T-helper 1 cell treated with Interleukin-12 subunit alpha and Interleukin-12 subunit beta and Interleukin-4 antibody, amounts not matched to agents 30 ng/mL and 1 ng/mL, for 36 hours (primary cell): ENCODE data around the gene CTCFL. TPM values are rescaled to one million over a fixed set of nuclear protein-coding genes. Genes with fewer than 3 reads are reported as not detected.
"Not testable (repeated sequence)": the region's sequence is repeated elsewhere in the genome, so short reads cannot be mapped to it uniquely, and the experiment has no call there.

Source experiments
- intact Hi-C: fragments of 100-400 bp; cut with micrococcal nuclease; formaldehyde crosslinking; loops from one replicate; pipeline ENCODE4 v1.15.1; 2024
- total RNA-seq: library from RNA; stranded (reverse); gene quantifications from 2 replicates; pipeline ENCODE4 v1.2.3, GENCODE V29; 2022

CTCFL gene
- total RNA-seq, 1 donor from 2014 or later, result not detected

GRCh38 chr20:57509665-57510237, 15.2 kb downstream of the CTCFL start:
- intact Hi-C loops, result no loop called here

- intact Hi-C loops, result no loop called here
Observed at GRCh38 chr20:57508831-57509230, 16.1 kb downstream of the CTCFL start.

GRCh38 chr20:57508381-57508780, 16.6 kb downstream of the CTCFL start:
- intact Hi-C loops, result no loop called here

GRCh38 chr20:57507477-57507876, 17.5 kb downstream of the CTCFL start:
- intact Hi-C loops, result no loop called here

GRCh38 chr20:57505979-57506378, 19.0 kb downstream of the CTCFL start:
- intact Hi-C loops, result no loop called here

- intact Hi-C loops, result no loop called here
Observed at GRCh38 chr20:57504411-57504810, 20.5 kb downstream of the CTCFL start.

- intact Hi-C loops, result no loop called here
Observed at GRCh38 chr20:57503035-57503658, 21.8 kb downstream of the CTCFL start.

GRCh38 chr20:57502336-57502700, 22.6 kb downstream of the CTCFL start:
- intact Hi-C loops, result no loop called here

GRCh38 chr20:57501461-57502335, 23.2 kb downstream of the CTCFL start:
- intact Hi-C loops, result no loop called here

GRCh38 chr20:57500962-57501361, 24.0 kb downstream of the CTCFL start:
- intact Hi-C loops, result no loop called here

- intact Hi-C loops, result no loop called here
Observed at GRCh38 chr20:57500235-57500634, 24.7 kb downstream of the CTCFL start.

GRCh38 chr20:57499676-57500075, 25.3 kb downstream of the CTCFL start:
- intact Hi-C loops, result loop anchor here (5.0 kb wide), 1 partner anchor 1107 kb away; the partner anchor contains the start of genes AURKA and CSTF1

GRCh38 chr20:57498425-57499400, 26.2 kb downstream of the CTCFL start:
- intact Hi-C loops, result loop anchor here (1.0 to 5.0 kb wide), 2 partner anchors 96 to 1106 kb away; partner anchors contain the start of genes AURKA and CSTF1

- intact Hi-C loops, result loop anchor here (5.0 kb wide), 1 partner anchor 1104 kb away; the partner anchor contains the start of genes AURKA and CSTF1
Observed at GRCh38 chr20:57496592-57496991, 28.3 kb downstream of the CTCFL start.

GRCh38 chr20:57495978-57496377, 29.0 kb downstream of the CTCFL start:
- intact Hi-C loops, result loop anchor here (1.0 to 5.0 kb wide), 8 partner anchors 63 to 1104 kb away; partner anchors contain the start of genes AURKA, CSTF1, RAE1 and RBM38

- intact Hi-C loops, result no loop called here
Observed at GRCh38 chr20:57493091-57493615, 31.8 kb downstream of the CTCFL start.

- intact Hi-C loops, result no loop called here
Observed at GRCh38 chr20:57491373-57491772, 33.6 kb downstream of the CTCFL start.

- intact Hi-C loops, result not testable (repeated sequence)
Observed at GRCh38 chr20:57488277-57488676, 36.7 kb downstream of the CTCFL start.

- intact Hi-C loops, result no loop called here
Observed at GRCh38 chr20:57485770-57486169, 39.2 kb downstream of the CTCFL start.

- intact Hi-C loops, result no loop called here
Observed at GRCh38 chr20:57484772-57485171, 40.2 kb downstream of the CTCFL start.
